CD14-positive monocyte (primary cell): ENCODE measurements around the gene MALRD1. TPM values are rescaled to one million over a fixed set of nuclear protein-coding genes. Genes with fewer than 3 reads are reported as not detected.

Experiments used
- DNase-seq, 3 donors: peaks; one replicate each; pipeline ENCODE4 v3.0.0-alpha.2; 2011 to 2022
- H2AFZ ChIP-seq: 2 replicates; pipeline ENCODE4 v1.6.0; 2012; ENCODE audit warnings: mild to moderate bottlenecking, low read depth, low read length, inconsistent platforms; ENCODE audit not compliant: insufficient read depth, poor library complexity, severe bottlenecking
- H3K27ac ChIP-seq, 2 donors: 1 replicate in 1 of 2; 2 replicates in 1 of 2; pipeline ENCODE4 v1.5.1; 2012 to 2013; ENCODE audit warnings: low read length in 2 of 2, control low read depth in 1 of 2, inconsistent platforms in 1 of 2, low read depth in 1 of 2, mild to moderate bottlenecking in 1 of 2
- H3K27me3 ChIP-seq, 2 donors: one replicate each; pipeline versions ENCODE4 v1.6.0 to v1.6.1; 2011 to 2013; ENCODE audit warnings: low read length in 2 of 2; ENCODE audit not compliant: control insufficient read depth in 2 of 2, insufficient read depth in 2 of 2
- H3K36me3 ChIP-seq, 2 donors: replicated peaks in 1 of 2; 1 replicate in 1 of 2; 2 replicates in 1 of 2; pipeline versions ENCODE4 v1.5.1 to v1.6.1; 2012 to 2013; ENCODE audit warnings: low read length in 2 of 2, control low read depth in 1 of 2, inconsistent platforms in 1 of 2, mild to moderate bottlenecking in 1 of 2; ENCODE audit not compliant: insufficient read depth in 2 of 2, control insufficient read depth in 1 of 2
- H3K4me1 ChIP-seq, 2 donors: 1 replicate in 1 of 2; 2 replicates in 1 of 2; pipeline versions ENCODE4 v1.5.1 to v1.6.1; 2012 to 2013; ENCODE audit warnings: low read length in 2 of 2, control low read depth in 1 of 2, inconsistent platforms in 1 of 2, mild to moderate bottlenecking in 1 of 2, moderate library complexity in 1 of 2; ENCODE audit not compliant: insufficient read depth in 2 of 2, control insufficient read depth in 1 of 2
- H3K4me2 ChIP-seq: replicated peaks from 2 replicates; pipeline ENCODE3; 2012; ENCODE audit warnings: low read length, moderate library complexity, mild to moderate bottlenecking; ENCODE audit not compliant: poor library complexity, severe bottlenecking; ENCODE audit errors: extremely low read depth
- H3K4me3 ChIP-seq, 3 experiments: fragments of 200-600 bp in 1 of 3; sonication (generic) in 1 of 3; replicated peaks in 1 of 3; 1 replicate in 2 of 3; 2 replicates in 1 of 3; pipeline ENCODE4 v1.5.1; 2011 to 2013; ENCODE audit warnings: low read length in 3 of 3, mild to moderate bottlenecking in 3 of 3, control low read depth in 2 of 3, low read depth in 2 of 3, inconsistent platforms in 1 of 3, moderate library complexity in 1 of 3
- H3K79me2 ChIP-seq: 2 replicates; pipeline ENCODE4 v1.6.0; 2012; ENCODE audit warnings: mild to moderate bottlenecking, control low read depth, inconsistent platforms, low read length, moderate library complexity; ENCODE audit not compliant: insufficient read depth
- H3K9ac ChIP-seq: 2 replicates; pipeline ENCODE4 v1.6.0; 2017; ENCODE audit warnings: low read length, mild to moderate bottlenecking; ENCODE audit not compliant: insufficient read depth, poor library complexity, severe bottlenecking
- H3K9me3 ChIP-seq, 2 donors: replicated peaks in 1 of 2; 1 replicate in 1 of 2; 2 replicates in 1 of 2; pipeline versions ENCODE4 v1.5.1 to v1.6.1; 2012 to 2013; ENCODE audit warnings: low read length in 2 of 2, control low read depth in 1 of 2; ENCODE audit not compliant: control insufficient read depth in 1 of 2, insufficient read depth in 1 of 2
- H4K20me1 ChIP-seq: 2 replicates; pipeline ENCODE4 v1.6.0; 2012; ENCODE audit warnings: mild to moderate bottlenecking, low read length, control low read depth, moderate library complexity; ENCODE audit not compliant: insufficient read depth
- H3K27ac Mint-ChIP-seq, 7 donors: one replicate each; pipeline ENCODE4 v1.8.0; 2020; ENCODE audit warnings: mild to moderate bottlenecking in 7 of 7, mixed read lengths in 7 of 7, moderate library complexity in 6 of 7, inconsistent platforms in 2 of 7
- H3K27me3 Mint-ChIP-seq, 3 donors: one replicate each; pipeline ENCODE4 v1.8.0; 2021 to 2022; ENCODE audit warnings: low read depth in 3 of 3, mild to moderate bottlenecking in 3 of 3, mixed read lengths in 3 of 3, moderate library complexity in 3 of 3, inconsistent platforms in 1 of 3
- H3K36me3 Mint-ChIP-seq, 2 donors: one replicate each; pipeline ENCODE4 v1.8.0; 2020; ENCODE audit warnings: mixed read lengths in 2 of 2, inconsistent platforms in 1 of 2, mild to moderate bottlenecking in 1 of 2
- H3K4me1 Mint-ChIP-seq: one replicate; pipeline ENCODE4 v1.8.0; 2020; ENCODE audit warnings: mild to moderate bottlenecking, mixed read lengths
- H3K4me3 Mint-ChIP-seq, 2 donors: one replicate each; pipeline ENCODE4 v1.8.0; 2020; ENCODE audit warnings: mild to moderate bottlenecking in 2 of 2, mixed read lengths in 2 of 2, moderate library complexity in 1 of 2
- H3K9me3 Mint-ChIP-seq, 7 donors: one replicate each; pipeline ENCODE4 v1.8.0; 2020 to 2022; ENCODE audit warnings: mixed read lengths in 7 of 7, mild to moderate bottlenecking in 6 of 7, moderate library complexity in 6 of 7, inconsistent platforms in 2 of 7
- CTCF ChIP-seq: fragments of 200-600 bp; IDR thresholded peaks from one replicate; pipeline ENCODE4 v1.8.0; 2022; ENCODE audit warnings: antibody characterized with exemption, mild to moderate bottlenecking
- WGBS: methylation state at CpG from one replicate; pipeline ENCODE4 v1.1.5; 2013; ENCODE audit warnings: missing lambda C conversion rate; ENCODE audit not compliant: insufficient coverage; 5-methylcytosine and 5-hydroxymethylcytosine counted together
- intact Hi-C, 2 donors: fragments of 100-400 bp; cut with micrococcal nuclease; formaldehyde crosslinking; loops; one replicate each; pipeline versions ENCODE4 v1.15.0 to v1.15.1; 2023
- polyA plus RNA-seq, 3 donors: library from polyadenylated mRNA; depleted of rRNA in 1 of 3; unstranded in 2 of 3; stranded (reverse) in 1 of 3; fragments of 300-500 nt in 2 of 3; fragments of >200 nt in 1 of 3; fragmentation: Illumina TruSeq in 2 of 3; gene quantifications; 1 replicate in 2 of 3; 2 replicates in 1 of 3; pipeline ENCODE4 v1.2.3, GENCODE V29; 2012 to 2021

Gene MALRD1
- polyA plus RNA-seq, 3 donors, result not detected

DNA sequence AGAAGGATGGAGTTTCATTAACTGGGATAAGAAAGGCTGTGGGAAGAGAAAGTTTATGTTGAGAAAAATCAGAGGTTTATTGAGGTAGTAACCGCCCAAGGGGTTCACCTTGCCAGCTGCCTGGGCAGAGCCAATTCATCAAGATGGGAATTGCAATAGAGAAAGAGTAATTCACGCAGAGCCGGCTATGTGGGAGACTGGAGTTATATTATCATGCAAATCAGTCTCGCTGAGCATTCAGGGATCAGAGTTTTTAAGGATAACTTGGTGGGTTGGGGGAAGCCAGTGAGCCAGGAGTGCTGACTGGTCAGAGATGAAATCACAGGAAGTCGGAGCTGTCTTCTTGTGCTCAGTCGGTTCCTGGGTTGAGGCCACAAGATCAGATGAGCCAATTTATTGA is 70.6 kb downstream of the MALRD1 start:
- H3K9ac ChIP-seq, result no peak overlapping the region
- peaks cover 3 to 12% (median 8%) of the 10 kb centered on the region in 7 donors for H3K9me3 Mint-ChIP-seq

GRCh38 chr10:19120381-19120908 is 71.8 kb downstream of the MALRD1 start:
- Histone ChIP-seq H3K4me2 (no peak overlapping the region), H3K9me3 (peaks cover 3 to 6% of the 10 kb centered on the region in 2 donors), H3K79me2 (no peaks in the 10 kb centered on the region), H3K27me3 (no peaks in the 10 kb centered on the region), H3K27ac (no peak overlapping the region), H3K36me3 (no peaks in the 10 kb centered on the region), H4K20me1 (no peaks in the 10 kb centered on the region), H3K9ac (no peak overlapping the region), H2AFZ (no peak overlapping the region), H3K4me1 (no peaks in the 10 kb centered on the region), H3K4me3 (no peak overlapping the region)
- DNase-seq, result no peak
- H3K4me1 Mint-ChIP-seq, result no peaks in the 10 kb centered on the region
- 94% methylated on average over 3 of the region's 5 CpGs for WGBS
- intact Hi-C loops, result no loop called here
- no peaks in the 10 kb centered on the region for H3K27me3 Mint-ChIP-seq
- no peak overlapping the region for H3K27ac Mint-ChIP-seq
- peaks cover 3 to 12% (median 8%) of the 10 kb centered on the region in 7 donors for H3K9me3 Mint-ChIP-seq
- no peak overlapping the region for H3K4me3 Mint-ChIP-seq
- no peaks in the 10 kb centered on the region for H3K36me3 Mint-ChIP-seq
- no peak for TF ChIP-seq CTCF

More for the DNA sequence above, 70.6 kb downstream of the MALRD1 start:
- H3K36me3 ChIP-seq, result no peaks in the 10 kb centered on the region
- intact Hi-C loops, result no loop called here
- DNase-seq, result no peak
- no peak for TF ChIP-seq CTCF
- no peak overlapping the region for H3K27ac ChIP-seq
- Mint-ChIP-seq H3K4me3 (no peak overlapping the region), H3K27me3 (no peaks in the 10 kb centered on the region), H3K27ac (no peak overlapping the region), H3K4me1 (no peaks in the 10 kb centered on the region), H3K36me3 (no peaks in the 10 kb centered on the region)
- no peaks in the 10 kb centered on the region for H4K20me1 ChIP-seq
- no peak overlapping the region for H3K4me3 ChIP-seq
- H3K9me3 ChIP-seq, result peaks cover 9 to 11% of the 10 kb centered on the region in 2 donors
- H3K4me1 ChIP-seq, result no peaks in the 10 kb centered on the region
- H3K79me2 ChIP-seq, result no peaks in the 10 kb centered on the region
- WGBS, result 70% methylated on average over 6 of the region's 6 CpGs
- H2AFZ ChIP-seq, result no peak overlapping the region
- no peaks in the 10 kb centered on the region for H3K27me3 ChIP-seq
- H3K4me2 ChIP-seq, result no peak overlapping the region
